ENCODE results near the gene SH3RF3. TPM values are rescaled to one million over a fixed set of nuclear protein-coding genes. Genes with fewer than 3 reads are reported as not detected.

The SH3RF3 gene
- total RNA-seq, 3 donors from 2014 or later (not counting 1 experiment from before 2014, with no cell fraction given), result 0.23 to 0.61 (median 0.34) TPM

DNA sequence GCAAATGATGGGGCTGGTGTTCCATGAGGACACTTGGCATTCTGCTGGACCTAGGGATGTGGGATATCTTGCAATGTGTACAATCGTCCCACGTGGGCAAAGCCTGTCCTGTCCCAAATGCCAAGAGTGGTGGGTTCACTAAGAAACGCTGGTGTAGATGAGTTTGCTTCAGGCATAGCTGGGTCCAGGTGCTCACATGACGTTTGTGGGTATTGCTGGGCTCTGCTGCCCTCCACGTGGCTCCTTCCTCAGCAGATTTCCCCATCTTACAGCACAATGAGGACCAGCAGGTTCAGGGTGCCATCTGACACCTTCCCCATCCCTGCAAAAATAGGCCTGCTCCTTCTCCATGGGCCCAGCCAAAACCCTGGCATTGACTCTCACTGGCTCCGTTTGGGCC is 378.8 kb downstream of the SH3RF3 start:
- Mint-ChIP-seq H3K4me1 (peaks cover 0 to 4% of the 10 kb centered on the region in 2 donors), H3K36me3 (no peaks in the 10 kb centered on the region), H3K4me3 (no peak overlapping the region), H3K27me3 (ENCODE audit: low read depth in 2 of 2) (peaks cover 8 to 9% of the 10 kb centered on the region in 2 donors), H3K27ac (no peak overlapping the region), H3K9me3 (no peaks in the 10 kb centered on the region)
- H3K4me3 ChIP-seq (ENCODE audit: low read length), result no peak overlapping the region
- H3K27me3 ChIP-seq (ENCODE audit: control insufficient read depth, insufficient read depth, low read length), result no peaks in the 10 kb centered on the region
- no peaks in the 10 kb centered on the region for H3K4me1 ChIP-seq (ENCODE audit: control insufficient read depth, insufficient read depth, low read length)
- H3K36me3 ChIP-seq (ENCODE audit: control insufficient read depth, insufficient read depth, low read length), result no peaks in the 10 kb centered on the region
- no peaks in the 10 kb centered on the region for H3K9me3 ChIP-seq (ENCODE audit: control insufficient read depth, insufficient read depth, low read length)
- no peak for DNase-seq
- no peak overlapping the region for H3K27ac ChIP-seq (ENCODE audit: low read length)
- ATAC-seq, result no peak
- intact Hi-C loops (cut with micrococcal nuclease), result no loop called here
- TF ChIP-seq, protein P1, sequence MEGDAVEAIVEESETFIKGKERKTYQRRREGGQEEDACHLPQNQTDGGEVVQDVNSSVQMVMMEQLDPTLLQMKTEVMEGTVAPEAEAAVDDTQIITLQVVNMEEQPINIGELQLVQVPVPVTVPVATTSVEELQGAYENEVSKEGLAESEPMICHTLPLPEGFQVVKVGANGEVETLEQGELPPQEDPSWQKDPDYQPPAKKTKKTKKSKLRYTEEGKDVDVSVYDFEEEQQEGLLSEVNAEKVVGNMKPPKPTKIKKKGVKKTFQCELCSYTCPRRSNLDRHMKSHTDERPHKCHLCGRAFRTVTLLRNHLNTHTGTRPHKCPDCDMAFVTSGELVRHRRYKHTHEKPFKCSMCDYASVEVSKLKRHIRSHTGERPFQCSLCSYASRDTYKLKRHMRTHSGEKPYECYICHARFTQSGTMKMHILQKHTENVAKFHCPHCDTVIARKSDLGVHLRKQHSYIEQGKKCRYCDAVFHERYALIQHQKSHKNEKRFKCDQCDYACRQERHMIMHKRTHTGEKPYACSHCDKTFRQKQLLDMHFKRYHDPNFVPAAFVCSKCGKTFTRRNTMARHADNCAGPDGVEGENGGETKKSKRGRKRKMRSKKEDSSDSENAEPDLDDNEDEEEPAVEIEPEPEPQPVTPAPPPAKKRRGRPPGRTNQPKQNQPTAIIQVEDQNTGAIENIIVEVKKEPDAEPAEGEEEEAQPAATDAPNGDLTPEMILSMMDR (IDR thresholded peaks at IDR 0.05), result no peak
- WGBS (ENCODE audit: insufficient coverage), result 66% methylated on average over 6 of the region's 6 CpGs

GRCh38 chr2:109508556-109508955 is 379.6 kb downstream of the SH3RF3 start:
- Histone ChIP-seq H3K27me3 (ENCODE audit: control insufficient read depth, insufficient read depth, low read length) (no peaks in the 10 kb centered on the region), H3K27ac (ENCODE audit: low read length) (no peak overlapping the region), H3K4me3 (ENCODE audit: low read length) (no peak overlapping the region), H3K9me3 (ENCODE audit: control insufficient read depth, insufficient read depth, low read length) (no peaks in the 10 kb centered on the region), H3K36me3 (ENCODE audit: control insufficient read depth, insufficient read depth, low read length) (no peaks in the 10 kb centered on the region), H3K4me1 (ENCODE audit: control insufficient read depth, insufficient read depth, low read length) (peaks cover 2% of the 10 kb centered on the region)
- ATAC-seq, result no peak
- H3K4me3 Mint-ChIP-seq, result no peak overlapping the region
- peaks cover 6 to 10% of the 10 kb centered on the region in 2 donors for H3K4me1 Mint-ChIP-seq
- intact Hi-C loops (cut with micrococcal nuclease), result no loop called here
- H3K36me3 Mint-ChIP-seq, result no peaks in the 10 kb centered on the region
- H3K27ac Mint-ChIP-seq, result no peak overlapping the region
- TF ChIP-seq, protein P1 (IDR thresholded peaks at IDR 0.05), result no peak
- 77% methylated on average over 8 of the region's 8 CpGs for WGBS (ENCODE audit: insufficient coverage)
- no peaks in the 10 kb centered on the region for H3K9me3 Mint-ChIP-seq
- H3K27me3 Mint-ChIP-seq (ENCODE audit: low read depth in 2 of 2), result peaks cover 14 to 15% of the 10 kb centered on the region in 2 donors
- no peak for DNase-seq

GRCh38 chr2:109510136-109511028 is 381.4 kb downstream of the SH3RF3 start:
- Histone ChIP-seq H3K27ac (ENCODE audit: low read length) (no peak overlapping the region), H3K36me3 (ENCODE audit: control insufficient read depth, insufficient read depth, low read length) (no peaks in the 10 kb centered on the region), H3K9me3 (ENCODE audit: control insufficient read depth, insufficient read depth, low read length) (no peaks in the 10 kb centered on the region), H3K4me1 (ENCODE audit: control insufficient read depth, insufficient read depth, low read length) (peaks cover 16% of the 10 kb centered on the region), H3K27me3 (ENCODE audit: control insufficient read depth, insufficient read depth, low read length) (peaks cover 4% of the 10 kb centered on the region), H3K4me3 (ENCODE audit: low read length) (no peak overlapping the region)
- DNase-seq (peak; percentile 70 to 87), ATAC-seq (peak; percentile 57 to 91 (median 76))
- Mint-ChIP-seq H3K4me1 (peaks cover 13 to 17% of the 10 kb centered on the region in 2 donors), H3K4me3 (no peak overlapping the region), H3K27me3 (ENCODE audit: low read depth in 2 of 2) (peaks cover 17 to 18% of the 10 kb centered on the region in 2 donors), H3K36me3 (no peaks in the 10 kb centered on the region), H3K9me3 (no peaks in the 10 kb centered on the region), H3K27ac (no peak overlapping the region)
- WGBS (ENCODE audit: insufficient coverage), result 58% methylated on average over 19 of the region's 19 CpGs
- intact Hi-C loops (cut with micrococcal nuclease), result loop anchor here (1.0 kb wide), 2 partner anchors 382 to 582 kb away; no protein-coding TSS in a partner anchor
- TF ChIP-seq, protein P1 (IDR thresholded peaks at IDR 0.05), result peak; percentile 90
